Fibroblast of skin of back (primary cell): ENCODE data around the gene TRIM63.

Experiments
- DNase-seq: peaks from one replicate; pipeline ENCODE4 v3.0.0-alpha.2; 2013

TRIM63 gene

DNA sequence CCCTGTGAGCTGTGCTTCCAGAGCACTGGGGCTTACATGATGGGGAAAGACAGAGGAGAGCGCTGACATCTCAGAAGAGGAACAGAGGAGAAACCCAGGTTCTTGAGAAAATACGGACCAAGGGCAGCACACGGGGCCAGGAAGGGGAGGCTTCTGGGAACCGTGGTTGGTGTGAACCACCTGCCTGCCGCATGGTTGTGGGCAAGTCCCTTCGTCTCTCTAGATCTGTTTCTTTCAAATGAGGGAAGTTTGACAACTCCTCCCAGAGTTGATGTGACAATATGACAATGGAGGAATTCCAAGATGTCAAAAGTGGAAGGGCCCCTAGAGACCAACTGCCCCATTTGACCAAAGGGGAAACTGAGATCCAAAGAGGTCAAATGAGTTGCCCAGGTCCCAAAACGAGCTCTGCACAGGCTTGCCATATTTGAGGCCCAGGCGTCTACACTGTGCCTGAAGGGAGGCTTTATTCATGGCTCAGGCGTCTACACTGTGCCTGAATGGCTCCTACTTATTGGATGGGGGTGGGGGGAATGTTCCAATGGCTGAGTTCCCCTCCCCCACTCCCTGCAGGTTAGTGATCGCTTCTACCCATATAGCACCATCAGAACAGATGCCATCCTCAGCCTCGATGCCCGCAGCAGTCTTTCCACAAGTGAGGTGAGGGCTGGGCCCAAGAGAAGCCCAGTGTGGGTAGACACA is 34.6 kb downstream of the TRIM63 start:
- DNase-seq: no peak

DNA sequence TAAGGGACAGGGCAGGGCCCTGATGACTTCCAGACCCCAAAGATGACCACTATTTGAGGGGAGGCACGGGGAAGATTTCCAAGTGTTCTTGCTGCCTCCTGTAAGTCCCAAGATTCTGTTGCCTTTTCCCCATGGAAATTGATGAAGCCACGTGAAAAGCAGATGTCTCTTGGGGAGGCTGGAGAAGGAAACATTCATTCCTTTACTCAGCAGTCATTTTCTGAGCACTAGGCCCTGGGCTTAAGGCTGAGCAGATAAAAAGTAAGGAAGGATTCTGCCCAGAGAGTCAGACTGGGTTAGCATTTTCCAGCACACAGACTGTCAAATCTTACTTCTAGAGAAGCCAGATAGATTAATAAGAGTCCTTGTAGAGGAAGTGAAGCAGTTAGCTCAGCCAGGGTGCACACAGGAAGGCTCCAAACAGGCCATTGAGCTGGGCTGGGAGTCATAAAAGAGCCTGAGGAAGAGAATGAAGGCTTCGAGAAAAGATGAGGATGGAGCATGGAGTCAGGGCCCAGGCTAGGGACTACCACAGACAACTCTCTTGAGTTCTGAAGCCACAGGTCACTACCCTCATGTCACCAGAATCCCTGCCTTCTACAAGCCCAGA is 35.7 kb downstream of the TRIM63 start:
- DNase-seq: peak; percentile 64

DNA sequence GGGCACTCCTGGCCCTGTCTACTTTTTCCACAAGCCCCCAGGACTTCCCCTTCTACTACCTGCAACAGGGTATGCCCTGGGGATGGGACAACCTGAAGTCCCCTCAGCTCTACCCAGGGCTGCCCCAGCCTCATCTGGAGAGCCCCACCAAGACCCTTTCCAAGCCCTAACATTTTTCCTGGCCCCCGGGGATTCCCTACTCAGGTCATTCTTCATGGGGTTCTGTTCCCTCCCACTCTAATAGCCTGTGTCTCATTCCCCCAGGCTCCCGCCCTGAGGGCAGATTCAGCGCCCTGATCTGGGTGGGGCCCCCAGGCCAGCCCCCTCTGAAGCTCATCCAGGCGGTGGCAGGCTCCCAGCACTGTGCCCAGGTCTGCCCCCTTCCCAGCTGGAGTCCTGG is 36.2 kb downstream of the TRIM63 start:
- no peak for DNase-seq

DNA sequence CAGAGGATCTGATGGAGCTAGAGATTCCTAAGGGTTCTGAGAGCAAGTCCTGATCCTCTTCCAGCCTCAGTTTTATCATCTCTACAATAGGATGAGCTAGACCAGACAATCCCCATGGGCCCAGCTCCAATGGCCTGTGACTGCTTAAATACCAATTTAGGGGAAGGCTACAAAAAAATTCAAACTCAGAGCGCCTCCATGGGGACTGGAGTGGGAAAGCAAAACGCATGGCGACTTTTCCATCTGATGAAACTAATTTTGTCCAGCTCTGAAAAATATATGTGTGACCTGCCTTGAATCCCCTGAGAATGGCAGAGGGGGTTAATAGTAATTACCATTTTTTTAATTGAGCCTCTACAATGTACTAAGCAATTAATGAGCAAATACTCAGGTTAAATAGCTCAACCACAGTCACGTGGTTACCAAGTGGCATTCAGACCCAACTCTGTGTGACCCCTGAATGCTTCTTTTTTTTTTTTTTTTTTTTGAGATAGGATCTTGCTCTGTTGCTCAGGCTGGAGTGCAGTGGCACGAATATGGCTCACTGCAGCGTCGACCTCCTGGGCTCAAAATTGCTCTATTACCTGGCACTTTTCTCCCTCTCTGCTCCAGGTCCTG is 37.5 kb downstream of the TRIM63 start:
- no peak for DNase-seq

DNA sequence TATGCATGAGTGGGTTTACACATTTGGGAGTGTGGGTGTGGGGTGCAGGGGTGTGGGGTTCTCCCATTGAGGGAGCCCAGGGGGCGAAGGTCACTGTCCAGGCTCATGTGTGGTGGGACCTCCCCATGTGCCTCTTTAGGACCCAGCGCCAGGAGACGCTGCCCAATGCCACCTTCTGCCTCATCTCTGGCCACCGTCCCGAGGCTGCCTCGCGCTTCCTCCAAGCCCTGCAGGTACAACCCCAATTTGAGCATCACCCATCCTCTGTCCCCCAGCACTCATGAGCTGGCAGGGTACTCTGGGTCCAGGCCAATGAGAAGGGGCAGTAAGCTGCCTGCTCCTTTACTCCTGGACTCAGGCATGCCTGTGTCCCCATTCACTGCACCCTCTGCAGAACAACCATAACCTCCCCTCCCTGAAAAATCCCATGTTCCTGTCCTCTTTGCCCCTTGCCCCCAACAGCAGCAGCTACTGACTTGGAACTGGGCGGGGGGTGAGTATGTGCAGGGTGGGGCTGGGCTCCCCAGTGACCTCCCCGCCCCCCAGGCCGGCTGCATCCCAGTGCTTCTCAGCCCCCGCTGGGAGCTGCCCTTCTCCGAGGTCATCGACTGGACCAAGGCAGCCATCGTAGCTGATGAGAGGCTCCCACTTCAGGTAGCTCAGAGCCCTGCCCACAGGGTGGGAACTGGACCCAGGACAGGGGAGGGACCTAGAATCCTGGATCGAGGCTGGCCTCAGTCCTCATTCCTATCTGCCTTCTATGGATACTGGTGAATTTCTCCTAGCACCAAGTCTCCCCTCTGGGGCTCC is 38.2 kb downstream of the TRIM63 start:
- DNase-seq: no peak

DNA sequence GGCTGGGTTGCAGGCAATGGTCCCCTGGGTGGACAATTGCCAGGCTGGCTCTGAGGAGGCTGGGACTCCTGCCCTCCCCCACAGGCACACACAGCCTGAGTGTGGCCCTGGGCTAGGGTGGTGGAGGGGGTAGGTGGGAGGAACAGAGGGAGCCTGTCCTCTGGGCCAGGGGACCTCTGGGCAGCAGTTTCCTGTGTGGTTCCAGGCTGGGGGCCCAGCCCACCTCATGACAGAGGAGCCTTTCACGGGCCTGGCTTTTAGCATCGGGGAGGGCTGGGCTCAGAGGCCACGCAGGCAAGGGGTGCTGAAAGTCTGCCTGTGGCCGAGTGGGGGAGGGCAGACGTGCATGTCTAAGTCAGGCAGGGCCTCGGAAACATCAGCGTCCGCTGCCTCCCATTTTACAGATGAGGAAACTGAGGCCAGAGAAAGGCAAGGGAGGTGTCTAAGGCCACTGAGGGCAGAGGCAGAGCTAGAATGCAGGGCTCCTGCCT is 38.9 kb downstream of the TRIM63 start:
- no peak for DNase-seq

DNA sequence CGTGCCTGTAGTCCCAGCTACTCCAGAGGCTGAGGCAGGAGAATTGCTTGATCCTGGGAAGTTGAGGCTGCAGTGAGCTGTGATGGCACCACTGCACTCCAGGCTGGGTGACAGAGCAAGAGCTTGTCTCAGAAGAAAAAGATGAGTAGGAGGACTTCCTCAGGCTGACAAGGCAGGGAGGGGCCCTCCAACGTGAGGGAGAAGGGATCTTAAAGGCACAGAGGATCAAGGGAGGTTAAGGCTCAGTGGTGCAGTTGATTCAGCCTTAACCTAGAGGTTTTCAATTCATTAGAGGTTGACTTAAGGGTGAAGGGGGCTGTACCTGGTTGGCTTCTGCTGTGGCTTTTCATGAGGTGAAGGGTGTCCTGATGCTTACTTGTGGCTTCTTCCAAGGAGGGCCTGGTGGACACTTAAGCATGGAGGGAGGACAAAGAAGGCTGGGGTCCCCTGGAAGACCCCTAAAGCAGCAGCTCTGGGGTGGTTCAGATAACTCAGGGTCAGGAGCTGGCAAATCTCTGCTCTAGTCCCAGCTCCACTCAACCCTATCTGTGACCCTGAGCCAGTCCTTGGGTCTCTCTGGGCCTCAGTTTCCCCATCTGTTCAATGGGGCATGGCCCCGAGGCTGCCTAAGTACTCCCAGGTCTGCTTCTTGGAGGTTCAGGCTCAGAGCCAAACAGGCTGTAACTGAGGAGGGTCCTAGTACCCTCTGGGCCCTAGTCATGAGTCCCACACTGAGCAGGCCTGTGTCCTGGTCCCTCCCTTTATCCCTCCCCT is 39.5 kb downstream of the TRIM63 start:
- DNase-seq: no peak

DNA sequence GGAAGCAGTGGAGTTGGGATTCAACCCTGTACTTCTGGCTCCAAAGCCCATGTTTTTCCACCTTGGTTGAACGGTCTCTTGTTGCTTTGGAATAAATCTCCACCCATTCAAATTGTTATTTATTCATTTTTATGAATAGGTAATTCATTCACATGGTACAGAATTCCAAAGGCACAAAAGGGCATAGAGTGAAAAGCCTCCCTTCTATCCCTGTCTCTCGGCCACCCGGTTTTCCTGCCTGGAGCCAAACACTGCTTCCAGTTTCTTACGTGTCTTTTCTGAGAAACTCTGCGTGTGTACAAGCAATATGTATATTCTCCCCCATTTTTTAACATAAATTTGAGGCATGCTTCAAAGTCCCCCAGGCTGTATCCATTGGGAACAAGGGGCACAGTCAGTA is 41.9 kb downstream of the TRIM63 start:
- DNase-seq: no peak

DNA sequence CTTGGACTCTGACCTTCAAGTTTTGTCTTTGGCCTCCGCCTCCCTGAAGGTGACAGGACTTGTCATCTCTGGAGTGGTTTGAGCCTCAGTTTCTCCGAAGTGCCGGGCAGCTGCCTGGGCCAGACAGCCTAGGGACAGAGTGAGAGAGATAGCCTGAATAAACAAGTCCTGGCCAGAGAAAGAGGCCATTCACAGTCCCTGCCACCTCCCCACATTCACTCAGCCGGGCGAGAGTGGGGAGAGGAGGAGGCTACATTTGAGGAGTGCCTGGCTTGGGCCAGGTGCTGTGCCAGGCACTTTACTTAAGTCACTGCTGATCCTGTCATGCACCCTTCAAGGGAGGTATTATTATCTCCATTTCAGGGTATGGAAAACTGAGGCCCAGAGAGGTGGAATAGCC is 42.4 kb downstream of the TRIM63 start:
- DNase-seq: no peak

DNA sequence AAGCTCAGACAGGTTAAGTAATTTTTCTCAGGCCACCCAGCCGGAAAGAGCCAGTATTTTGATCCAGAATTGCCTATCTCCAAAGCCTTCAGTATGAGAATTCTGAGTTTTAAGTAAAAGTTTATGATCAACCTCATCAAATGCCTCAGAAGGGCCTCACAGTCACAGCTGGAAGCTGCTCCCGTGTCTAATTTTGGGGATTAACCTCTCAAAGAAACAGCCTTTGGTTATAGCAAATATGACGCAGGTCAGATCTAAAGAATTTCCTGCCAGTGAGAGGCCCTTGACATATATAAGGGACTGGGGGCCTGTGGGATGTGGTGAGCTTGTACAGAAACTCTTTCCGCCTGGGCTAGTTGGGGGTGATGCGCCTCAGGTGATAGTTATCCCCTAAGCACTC is 43.6 kb downstream of the TRIM63 start:
- no peak for DNase-seq

DNA sequence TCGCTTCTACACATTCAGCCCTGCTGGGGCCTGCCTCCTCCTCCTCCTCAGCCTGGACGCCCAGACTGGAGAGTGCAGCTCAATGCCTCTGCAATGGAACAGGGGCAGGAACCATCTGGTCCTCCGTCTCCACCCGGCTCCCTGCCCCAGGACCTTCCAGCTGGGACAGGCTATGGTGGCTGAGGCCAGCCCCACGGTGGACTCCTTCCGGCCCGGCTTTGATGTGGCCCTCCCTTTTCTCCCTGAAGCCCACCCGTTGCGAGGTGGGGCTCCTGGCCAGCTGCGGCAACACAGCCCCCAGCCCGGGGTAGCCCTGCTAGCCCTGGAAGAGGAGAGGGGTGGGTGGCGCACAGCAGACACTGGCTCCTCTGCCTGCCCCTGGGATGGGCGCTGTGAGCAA is 44.4 kb downstream of the TRIM63 start:
- DNase-seq: no peak

DNA sequence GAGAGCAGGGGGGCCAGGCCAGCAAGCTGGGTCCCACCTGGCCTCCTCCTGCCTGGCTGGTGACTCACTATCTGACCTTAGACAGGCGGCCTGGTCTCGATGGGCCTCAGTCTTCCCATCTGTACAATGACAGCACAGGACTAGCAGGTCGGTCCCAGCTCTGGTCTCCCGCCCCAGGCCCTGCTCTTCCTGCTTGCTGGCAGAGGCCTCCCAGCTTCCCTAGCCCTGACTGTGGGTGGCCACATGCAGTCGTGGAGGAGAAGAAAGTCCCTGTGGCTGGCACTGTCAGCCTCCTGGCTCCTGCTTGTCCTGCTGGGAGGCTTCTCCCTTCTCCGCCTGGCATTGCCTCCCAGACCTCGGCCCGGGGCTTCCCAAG is 45.0 kb downstream of the TRIM63 start:
- DNase-seq: no peak

DNA sequence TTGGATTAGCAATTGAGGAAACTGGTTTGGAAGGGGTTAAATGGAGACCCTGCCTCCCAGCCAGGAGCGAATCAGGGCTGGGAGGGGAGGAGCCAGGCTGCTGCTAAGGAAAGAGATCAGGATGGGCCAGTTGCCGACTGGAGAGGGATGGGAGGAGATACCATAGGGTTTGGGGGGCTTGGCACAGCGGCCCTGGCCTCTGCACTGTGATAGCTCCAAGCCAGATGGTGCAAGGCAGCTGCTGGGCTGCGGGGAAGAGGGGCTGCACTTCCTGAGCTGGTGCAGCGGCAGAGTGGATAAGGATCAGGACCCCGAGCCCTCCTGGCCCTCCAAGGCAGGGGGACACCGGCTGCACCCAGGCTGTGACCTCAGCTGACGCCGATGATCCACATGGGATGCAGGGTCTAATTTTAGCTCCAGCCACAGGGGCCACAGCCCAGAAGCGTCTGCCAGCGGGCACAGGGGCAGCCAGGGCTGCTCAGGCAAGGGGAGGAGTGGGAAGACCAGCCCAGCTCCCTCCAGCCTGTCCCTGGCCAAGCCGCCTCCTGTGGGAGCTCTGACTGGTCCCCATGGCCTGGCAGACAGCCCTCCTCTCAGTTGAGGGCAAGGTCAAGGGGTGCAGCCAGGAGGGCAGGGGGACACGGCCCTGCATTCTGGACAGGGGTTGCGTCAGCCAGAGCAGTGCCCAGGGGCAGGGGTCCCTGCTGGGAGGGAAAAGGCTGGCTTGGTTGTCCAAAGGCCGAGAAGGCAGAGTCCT is 45.6 kb downstream of the TRIM63 start, which contains the start of gene EXTL1:
Gene EXTL1, plus strand, starts transcription at position 129 of the 757 bp plus-strand sequence. CDS start 872 bp downstream, outside the sequence.
- DNase-seq: peak; percentile 54

DNA sequence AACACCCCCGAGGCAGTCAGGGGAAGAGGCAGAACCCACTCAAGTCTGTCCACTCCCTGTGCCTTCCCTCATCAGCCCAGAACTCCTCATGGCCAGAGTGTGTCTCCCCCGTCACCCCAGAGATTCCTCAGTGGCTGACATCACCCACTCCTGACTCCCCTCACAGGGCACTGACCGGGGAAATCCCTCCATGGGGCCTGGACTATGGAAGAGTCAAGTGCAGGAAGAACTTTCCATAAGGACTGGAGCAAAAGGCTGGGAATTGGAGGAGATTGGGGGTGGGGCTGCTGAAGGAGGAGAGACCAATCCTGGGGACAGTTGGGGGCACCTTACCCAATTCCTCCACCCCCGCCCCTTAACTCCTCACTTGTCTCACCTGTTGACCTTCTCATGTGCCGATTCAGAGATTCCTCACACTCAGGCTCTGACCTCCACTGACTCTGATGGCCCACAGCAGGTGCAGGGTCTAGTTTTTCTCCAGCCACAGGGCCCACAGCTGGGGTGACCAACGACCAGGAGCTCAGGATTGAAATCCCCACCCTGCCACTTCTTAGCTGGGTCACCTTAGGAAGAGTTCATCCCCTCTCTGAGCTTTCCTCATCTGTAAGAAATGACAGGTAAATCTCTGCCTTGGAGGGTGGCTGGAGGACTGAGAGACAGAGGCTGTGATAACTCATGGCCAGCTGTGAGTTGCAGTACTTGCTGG is 46.3 kb downstream of the TRIM63 start:
- DNase-seq: no peak

DNA sequence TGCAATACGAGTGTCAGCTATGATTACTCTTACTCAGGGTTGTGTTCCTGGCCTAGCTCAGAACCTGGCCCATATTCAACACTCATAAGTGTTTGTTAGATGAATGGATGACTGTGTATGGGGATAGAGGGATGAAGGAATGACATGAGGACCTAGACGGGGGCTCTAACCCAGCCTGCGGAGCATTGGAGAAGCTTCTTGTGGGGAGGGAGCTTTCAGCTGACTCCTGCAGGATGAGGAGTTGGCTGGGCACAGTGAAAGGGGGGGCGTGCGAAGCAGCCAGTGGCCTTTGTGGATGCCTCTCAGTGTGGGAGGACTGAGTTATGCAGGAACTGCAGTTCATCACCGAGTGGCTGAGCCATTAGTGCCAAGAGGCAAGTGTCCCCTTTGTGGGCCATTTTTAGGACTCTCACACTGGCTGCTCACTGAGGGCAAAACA is 47.1 kb downstream of the TRIM63 start:
- peak; percentile 47 for DNase-seq

DNA sequence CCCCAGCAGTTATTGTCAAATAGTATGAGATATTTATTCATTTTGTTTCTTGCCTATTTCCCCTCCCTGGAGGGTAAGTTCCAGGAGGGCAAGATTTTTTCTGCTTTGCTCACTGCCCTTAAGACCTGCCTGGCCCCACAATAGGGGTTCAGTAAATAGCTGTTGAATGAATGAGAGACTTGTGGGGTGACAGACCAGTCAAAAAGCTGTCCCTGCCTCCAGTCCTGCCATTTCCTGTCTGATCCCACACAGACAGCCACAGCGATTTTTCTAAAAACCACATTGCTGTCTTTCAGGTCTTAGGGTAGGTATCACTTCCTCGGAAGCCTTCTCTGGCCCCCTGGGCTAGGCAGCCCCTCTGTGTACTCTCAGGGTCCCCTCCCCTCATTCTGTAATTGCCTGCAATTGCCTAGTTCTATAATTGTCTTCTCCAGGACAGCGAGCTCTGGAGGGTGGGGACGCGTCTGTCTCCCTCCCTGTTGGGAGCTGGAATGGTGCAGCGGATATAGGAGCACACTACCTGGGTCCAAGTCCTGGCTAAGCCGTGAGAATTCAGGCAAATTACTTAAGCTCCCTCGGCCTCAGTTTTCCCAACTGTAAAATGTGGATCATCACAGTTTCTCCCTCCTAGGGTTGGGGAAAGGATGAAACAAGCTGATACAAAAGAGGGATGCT is 47.7 kb downstream of the TRIM63 start:
- peak; percentile 82 for DNase-seq

DNA sequence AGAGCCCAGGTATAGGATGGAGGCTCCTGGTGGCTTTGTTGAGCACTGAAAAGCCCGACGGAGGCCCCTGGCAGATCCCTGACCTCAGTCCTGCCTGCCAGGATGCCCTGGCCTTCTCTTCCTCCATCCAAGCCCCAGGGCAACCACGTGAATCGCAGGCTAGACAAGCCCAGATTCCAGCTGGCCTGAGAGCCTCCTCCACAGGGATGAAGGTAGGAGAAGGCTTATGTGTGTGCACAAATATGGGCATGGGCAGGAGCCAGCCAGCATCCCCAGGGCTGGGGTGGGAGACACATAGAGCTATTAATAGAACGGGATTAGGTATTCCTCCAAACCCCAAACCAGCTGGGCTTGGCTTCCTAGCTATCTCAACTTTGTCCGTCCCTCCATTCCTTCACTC is 49.8 kb downstream of the TRIM63 start:
- peak; percentile 84 for DNase-seq

DNA sequence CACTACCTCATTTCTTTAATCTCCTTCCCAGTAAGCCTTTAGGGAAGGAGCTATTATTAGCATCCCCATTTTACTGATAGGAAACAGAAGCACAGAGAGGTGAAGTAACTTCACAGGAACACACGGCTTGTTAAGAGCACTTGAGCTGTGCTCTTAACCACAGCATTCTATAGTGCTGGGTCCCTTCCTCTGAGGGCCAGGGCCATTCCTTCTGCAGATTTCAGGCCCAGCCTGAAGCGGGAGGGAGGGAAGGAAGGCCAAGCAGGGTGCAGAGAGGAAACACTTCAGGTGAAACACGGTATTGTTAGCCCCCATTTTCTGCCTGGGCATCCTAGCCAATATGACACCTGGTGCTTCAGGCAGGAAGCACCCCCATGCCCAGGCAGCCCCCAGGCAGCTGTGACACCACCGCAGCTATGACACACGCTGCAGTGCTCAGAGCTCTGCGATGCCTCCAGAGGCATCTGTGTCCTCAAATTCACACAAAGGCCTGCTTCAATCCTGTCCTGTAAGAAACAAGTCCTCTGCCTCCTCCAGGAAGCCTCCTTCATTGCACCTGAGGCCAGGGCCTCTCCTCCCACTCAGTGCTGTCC is 50.4 kb downstream of the TRIM63 start:
- DNase-seq: no peak

DNA sequence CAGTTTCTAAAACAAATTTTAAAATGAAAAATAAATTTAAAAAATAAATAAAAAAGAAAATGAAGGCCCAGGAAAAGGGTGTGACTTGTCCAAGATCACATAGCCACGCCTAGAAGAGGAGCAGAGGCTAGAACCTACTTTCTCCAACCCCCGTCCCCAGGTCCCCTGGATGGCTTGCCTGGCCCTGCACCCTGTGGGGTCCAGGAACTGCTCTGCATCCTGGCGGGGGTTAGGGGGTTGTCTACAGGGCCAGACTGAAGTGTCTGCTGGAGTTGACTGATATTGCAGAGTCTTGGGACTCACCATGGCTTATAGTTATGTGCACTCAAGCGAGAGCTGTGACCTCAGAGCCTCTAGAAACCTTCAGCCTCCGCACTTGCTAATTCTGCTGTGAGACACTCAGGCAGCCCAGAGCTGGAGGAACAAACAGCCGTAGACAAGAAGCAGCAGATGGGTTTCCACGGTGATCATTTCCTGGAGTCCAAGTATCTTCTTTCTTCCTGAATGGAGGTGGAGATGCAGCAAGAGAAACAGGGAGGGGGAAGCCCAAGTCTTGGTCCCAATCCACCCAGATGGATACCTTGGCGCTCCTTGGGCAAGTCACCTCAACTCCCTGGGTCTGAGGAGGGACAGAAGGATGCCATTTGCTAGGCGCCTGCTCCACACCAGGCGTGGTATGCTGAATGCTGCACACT is 51.0 kb downstream of the TRIM63 start:
- DNase-seq: no peak
